NCI-H226 (cell line): ENCODE results near the gene BICRA.
"Not testable (repeated sequence)": the region's sequence is repeated elsewhere in the genome, so short reads cannot be mapped to it uniquely, and the experiment has no call there.

Experiments used
- DNase-seq: peaks from one replicate; pipeline ENCODE4 v3.0.0-alpha.2; 2015

Gene BICRA

DNA sequence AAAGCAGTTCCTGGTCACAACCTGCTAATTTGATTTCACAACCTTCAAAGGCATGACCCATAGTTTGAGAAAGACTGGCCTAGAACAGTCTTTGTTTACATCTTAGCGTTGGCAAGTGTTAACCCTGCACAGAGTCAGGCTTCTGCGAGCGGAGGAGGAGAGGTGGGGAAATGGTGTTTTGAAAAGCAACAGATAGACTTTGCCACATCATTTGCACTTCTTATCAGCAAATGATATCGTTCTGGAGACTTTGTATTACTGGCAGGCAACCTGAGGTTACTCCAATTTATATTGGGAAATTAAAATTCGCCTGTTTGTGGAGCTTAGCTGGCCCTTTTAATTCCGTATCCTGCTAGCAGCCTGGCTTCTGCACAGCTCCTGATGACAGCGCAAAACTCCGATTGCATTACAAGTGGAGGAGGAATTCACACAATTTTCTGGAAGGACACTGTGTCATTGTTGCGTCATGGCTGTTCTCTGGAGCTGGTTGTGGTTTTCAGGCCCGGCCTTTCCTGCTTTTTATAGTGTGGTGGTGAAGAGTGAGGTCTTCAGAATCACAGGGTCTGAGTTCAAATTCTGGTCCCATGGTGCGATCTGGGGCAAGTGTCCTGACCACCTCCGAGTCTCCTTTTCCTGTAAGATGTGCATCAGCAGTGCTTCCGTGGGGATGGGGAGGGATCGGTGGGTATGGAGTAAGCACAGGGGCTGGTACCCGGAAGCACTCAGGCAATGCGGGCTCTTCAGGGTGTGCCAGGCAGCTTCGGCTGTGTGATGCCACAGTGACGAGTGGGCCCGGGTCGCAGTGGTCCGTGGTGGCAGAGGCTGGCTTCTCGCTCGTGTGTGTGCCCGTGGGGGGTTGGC is 55.2 kb downstream of the BICRA start:
- peak; percentile 94 for DNase-seq

- DNase-seq, result not testable (repeated sequence)
Observed at GRCh38 chr19:47668556-47668955, 59.6 kb downstream of the BICRA start.

DNA sequence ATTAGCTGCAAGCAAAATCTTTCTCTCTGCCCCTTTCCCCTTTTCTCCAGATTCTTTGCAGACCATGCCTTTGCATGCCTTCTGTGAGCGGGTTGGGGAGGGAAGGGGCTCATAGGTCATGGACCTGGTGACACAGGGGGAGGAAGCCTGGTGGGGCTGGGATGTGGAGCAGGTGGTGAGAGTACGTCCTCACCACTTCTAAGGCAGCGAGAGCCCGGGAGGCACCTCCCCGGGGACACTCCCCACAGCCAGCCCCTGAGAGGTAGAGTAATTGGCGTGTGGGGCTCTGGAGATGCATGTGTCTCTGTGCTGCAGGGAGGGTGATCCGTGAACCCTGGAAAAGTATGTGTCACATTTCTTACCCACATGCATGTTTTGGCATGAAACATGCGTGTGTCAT is 61.8 kb downstream of the BICRA start:
- no peak for DNase-seq

DNA sequence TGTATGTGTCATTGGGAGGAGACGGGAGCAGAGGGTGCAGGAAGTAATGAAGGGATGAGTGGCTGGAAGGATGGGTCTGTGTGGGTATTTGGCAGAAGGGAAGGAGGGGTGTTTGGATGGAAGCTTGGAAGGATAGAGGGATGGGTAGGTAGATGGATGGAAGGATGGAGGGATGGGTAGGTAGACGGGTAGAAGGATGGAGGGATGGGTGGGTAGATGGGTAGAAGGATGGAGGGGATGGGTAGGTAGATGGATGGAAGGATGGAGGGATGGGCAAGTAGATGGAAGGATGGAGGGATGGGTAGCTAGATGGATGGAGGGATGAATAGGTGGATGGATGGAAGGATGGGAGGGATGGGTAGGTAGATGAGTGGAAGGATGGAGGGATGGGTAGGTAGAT is 62.6 kb downstream of the BICRA start:
- no peak for DNase-seq

GRCh38 chr19:47673426-47673825 is 64.5 kb downstream of the BICRA start:
- DNase-seq, result no peak

- DNase-seq, result no peak
Observed at GRCh38 chr19:47674548-47674947, 65.6 kb downstream of the BICRA start.

DNA sequence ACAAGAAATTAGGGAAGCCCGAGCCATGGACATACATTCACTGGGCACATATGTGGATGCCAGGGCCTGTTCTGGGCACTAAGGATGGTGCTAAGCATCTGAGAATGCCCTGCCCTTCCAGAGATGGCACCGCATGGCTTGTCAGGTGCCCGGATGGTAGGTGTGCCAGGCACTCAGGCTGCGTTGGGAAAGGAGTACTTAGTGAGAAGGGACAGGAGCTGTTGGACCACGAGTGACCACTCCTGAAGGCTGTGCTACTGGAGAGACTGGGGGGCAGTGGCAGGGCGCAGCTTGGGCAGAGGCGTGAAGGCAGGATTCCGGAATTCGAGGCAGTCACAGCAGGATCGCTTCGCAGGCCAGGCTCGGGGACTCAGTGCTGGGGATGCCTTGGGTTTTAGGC is 66.3 kb downstream of the BICRA start:
- DNase-seq, result no peak

DNA sequence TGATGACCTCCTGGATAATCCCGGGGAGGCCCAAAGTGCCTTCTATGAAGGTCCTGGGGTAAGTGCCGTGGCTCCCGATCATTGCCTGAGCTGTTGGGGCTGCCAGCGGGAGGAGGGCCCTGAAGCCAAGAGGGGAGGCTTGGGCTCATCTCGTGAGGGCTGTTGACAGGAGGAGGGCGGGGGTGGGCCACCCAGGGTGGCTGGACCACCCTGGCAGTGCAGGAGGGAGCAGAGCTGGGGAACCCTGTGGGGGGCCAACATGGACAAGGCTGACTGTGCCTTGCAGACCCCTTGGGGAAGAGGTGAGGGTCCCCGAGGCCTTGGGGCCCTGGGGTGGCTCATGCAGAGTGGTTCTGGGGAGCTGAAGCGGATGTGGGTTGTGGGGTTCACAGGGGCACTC is 66.9 kb downstream of the BICRA start:
- no peak for DNase-seq

- DNase-seq, result no peak
Observed at GRCh38 chr19:47676811-47677210, 67.9 kb downstream of the BICRA start.

DNA sequence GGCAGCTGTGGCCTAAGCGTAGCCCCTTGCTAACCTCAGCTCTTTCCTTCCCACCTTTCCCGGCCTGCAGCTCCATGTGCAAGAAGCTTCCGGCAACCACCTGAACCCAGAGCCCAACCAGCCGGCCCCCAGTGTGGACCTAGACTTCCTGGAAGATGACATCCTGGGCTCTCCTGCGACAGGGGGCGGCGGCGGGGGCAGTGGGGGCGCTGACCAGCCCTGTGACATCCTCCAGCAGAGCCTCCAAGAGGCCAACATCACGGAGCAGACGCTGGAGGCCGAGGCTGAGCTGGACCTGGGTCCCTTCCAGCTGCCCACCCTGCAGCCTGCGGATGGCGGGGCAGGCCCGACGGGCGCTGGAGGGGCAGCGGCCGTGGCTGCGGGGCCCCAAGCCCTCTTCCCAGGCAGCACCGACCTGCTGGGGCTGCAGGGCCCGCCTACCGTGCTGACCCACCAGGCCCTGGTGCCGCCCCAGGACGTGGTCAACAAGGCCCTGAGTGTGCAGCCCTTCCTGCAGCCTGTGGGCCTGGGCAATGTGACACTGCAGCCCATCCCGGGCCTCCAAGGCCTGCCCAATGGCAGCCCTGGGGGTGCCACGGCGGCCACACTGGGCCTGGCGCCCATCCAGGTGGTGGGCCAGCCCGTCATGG is 70.4 kb downstream of the BICRA start:
- no peak for DNase-seq

- no peak for DNase-seq
Observed at GRCh38 chr19:47679922-47680857, 71.3 kb downstream of the BICRA start.

- DNase-seq, result no peak
Observed at GRCh38 chr19:47680858-47681332, 72.0 kb downstream of the BICRA start.

GRCh38 chr19:47681388-47681787 is 72.5 kb downstream of the BICRA start:
- DNase-seq, result no peak

- DNase-seq, result no peak
Observed at GRCh38 chr19:47681936-47682335, 73.0 kb downstream of the BICRA start.

GRCh38 chr19:47682939-47683338 is 74.0 kb downstream of the BICRA start:
- DNase-seq, result no peak

DNA sequence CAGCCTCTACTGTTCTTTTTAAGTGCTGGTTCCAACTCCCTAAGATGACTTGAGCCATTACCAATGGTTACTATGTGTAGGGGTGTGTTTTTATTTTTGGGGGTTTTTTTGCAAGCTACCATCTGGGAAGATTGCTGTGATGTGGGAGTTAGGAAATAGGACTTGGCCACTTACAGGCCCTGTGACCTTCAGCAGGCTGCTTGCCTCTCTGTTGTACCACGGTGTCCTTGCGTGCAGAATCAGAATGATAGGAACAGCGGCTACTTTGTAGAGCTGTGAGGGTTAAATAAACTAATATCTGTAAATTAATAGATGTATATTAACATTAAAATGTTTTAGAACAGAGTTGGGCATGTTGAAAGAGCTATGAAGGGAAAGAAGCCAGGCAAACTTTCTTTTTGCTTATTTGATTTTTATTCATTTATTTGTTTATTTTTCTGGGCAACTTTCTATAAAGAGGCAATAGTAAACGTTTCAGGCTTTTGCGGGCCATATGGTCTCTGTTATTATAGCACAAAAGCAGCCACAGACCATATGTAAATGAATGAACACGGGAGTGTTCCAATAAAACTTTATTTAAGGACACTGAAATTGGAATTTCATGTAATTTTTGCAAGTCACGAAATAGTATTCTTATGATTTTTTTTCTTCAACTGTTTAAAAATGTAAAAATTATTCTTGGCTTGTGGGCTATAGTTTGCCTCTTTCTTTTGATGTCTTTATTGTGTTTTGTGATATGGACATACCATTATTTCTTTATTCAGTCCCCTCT is 77.9 kb downstream of the BICRA start:
- no peak for DNase-seq

GRCh38 chr19:47687906-47688305 is 79.0 kb downstream of the BICRA start:
- no peak for DNase-seq

DNA sequence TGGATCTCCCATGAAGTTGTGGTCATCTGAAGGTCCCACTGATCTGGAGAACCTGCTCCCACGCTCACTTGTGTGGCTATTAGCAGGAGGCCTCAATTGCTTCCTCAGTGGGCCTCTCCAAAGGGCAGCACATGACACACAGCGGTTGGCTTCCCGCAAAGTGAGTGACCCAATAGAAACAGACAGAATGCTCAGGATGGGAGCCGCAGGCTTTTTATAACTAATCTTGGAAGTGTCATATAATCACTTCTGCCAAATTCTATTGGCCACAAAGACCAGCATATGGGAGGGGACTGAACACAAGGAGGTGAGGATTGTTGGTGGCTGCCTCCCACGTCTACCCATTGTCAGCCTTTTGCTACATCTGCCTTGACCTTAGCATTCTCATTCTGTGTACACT is 82.2 kb downstream of the BICRA start:
- no peak for DNase-seq

- no peak for DNase-seq
Observed at GRCh38 chr19:47691782-47692181, 82.8 kb downstream of the BICRA start.

DNA sequence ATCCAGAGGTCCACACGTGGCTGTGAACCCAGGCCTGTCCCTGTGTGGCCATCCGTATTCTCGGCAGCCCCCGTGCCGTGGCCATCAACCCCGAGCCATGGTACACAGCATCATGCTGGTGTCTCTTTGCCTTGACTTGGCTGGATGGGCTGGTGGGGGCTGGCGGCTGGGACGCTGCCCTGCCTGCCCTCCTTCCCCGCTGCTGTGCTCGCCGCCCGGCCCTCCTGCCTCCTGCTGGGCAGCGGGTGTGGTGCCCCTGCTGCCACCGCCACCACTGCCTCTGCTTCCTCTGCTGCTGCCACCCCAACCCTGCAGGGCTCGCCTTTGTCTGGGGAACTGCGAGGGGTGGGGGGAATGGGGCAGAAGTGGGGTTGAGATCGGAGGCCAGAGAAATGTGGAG is 84.6 kb downstream of the BICRA start:
- DNase-seq, result no peak

- no peak for DNase-seq
Observed at GRCh38 chr19:47693903-47694302, 85.0 kb downstream of the BICRA start.
